H9 (cell line): Measurements from ENCODE around the gene LMF1. TPM values are rescaled to one million over a fixed set of nuclear protein-coding genes. Genes with fewer than 3 reads are reported as not detected.
"Not testable (repeated sequence)": the region's sequence is repeated elsewhere in the genome, so short reads cannot be mapped to it uniquely, and the experiment has no call there.

Experiments used
- DNase-seq: peaks from one replicate; pipeline ENCODE4 v3.0.0-alpha.2; 2017
- H2AFZ ChIP-seq: one replicate; pipeline ENCODE4 v1.6.1; 2013; ENCODE audit warnings: mild to moderate bottlenecking, low read length, control low read depth, moderate library complexity
- H2AK5ac ChIP-seq: 2 replicates; pipeline ENCODE4 v1.6.1; 2013; ENCODE audit warnings: low read length, control low read depth, mixed read lengths; ENCODE audit not compliant: insufficient read length
- H2BK120ac ChIP-seq: one replicate; pipeline ENCODE4 v1.6.1; 2013; ENCODE audit warnings: low read depth, mild to moderate bottlenecking, low read length, control low read depth, inconsistent platforms; ENCODE audit not compliant: poor library complexity, severe bottlenecking
- H2BK12ac ChIP-seq: 2 replicates; pipeline ENCODE4 v1.6.1; 2013; ENCODE audit warnings: low read length, control low read depth, mixed read lengths, low read depth; ENCODE audit not compliant: insufficient read length
- H2BK15ac ChIP-seq: 2 replicates; pipeline ENCODE4 v1.6.1; 2013; ENCODE audit warnings: low read depth, low read length, control low read depth
- H2BK20ac ChIP-seq: one replicate; pipeline ENCODE4 v1.6.1; 2013; ENCODE audit warnings: low read depth, mild to moderate bottlenecking, low read length, control low read depth, inconsistent platforms; ENCODE audit not compliant: poor library complexity, severe bottlenecking
- H2BK5ac ChIP-seq: 2 replicates; pipeline ENCODE4 v1.6.1; 2013; ENCODE audit warnings: low read length, control low read depth, mixed read lengths; ENCODE audit not compliant: insufficient read length
- H3K14ac ChIP-seq: 2 replicates; pipeline ENCODE4 v1.6.1; 2013; ENCODE audit warnings: low read length, control low read depth; ENCODE audit not compliant: insufficient read depth
- H3K18ac ChIP-seq: 2 replicates; pipeline ENCODE4 v1.6.1; 2013; ENCODE audit warnings: low read depth, mild to moderate bottlenecking, mixed read lengths, low read length, control low read depth; ENCODE audit not compliant: insufficient read length
- H3K23ac ChIP-seq: 2 replicates; pipeline ENCODE4 v1.6.1; 2013; ENCODE audit warnings: low read length, control low read depth, mixed read lengths, low read depth; ENCODE audit not compliant: insufficient read length
- H3K23me2 ChIP-seq: 2 replicates; pipeline ENCODE4 v1.6.1; 2013; ENCODE audit warnings: low read depth, mild to moderate bottlenecking, mixed read lengths, low read length, control low read depth; ENCODE audit not compliant: insufficient read length, poor library complexity, severe bottlenecking
- H3K27ac ChIP-seq: 2 replicates; pipeline ENCODE4 v1.5.1; 2013; ENCODE audit warnings: low read length, control low read depth, mixed read lengths, low read depth; ENCODE audit not compliant: insufficient read length
- H3K27me3 ChIP-seq: 2 replicates; pipeline ENCODE4 v1.6.1; 2013; ENCODE audit warnings: low read length, control low read depth, inconsistent platforms; ENCODE audit not compliant: insufficient read depth
- H3K4ac ChIP-seq: 2 replicates; pipeline ENCODE4 v1.6.1; 2013; ENCODE audit warnings: low read depth, mild to moderate bottlenecking, control low read depth, inconsistent platforms, low read length, moderate library complexity
- H3K4me1 ChIP-seq: 2 replicates; pipeline ENCODE4 v1.6.1; 2013; ENCODE audit warnings: low read length, control low read depth, inconsistent platforms; ENCODE audit not compliant: insufficient read depth
- H3K4me2 ChIP-seq: 2 replicates; pipeline ENCODE4 v1.6.1; 2013; ENCODE audit warnings: low read length, control low read depth, mixed read lengths; ENCODE audit not compliant: insufficient read length, insufficient read depth
- H3K56ac ChIP-seq: 2 replicates; pipeline ENCODE4 v1.6.1; 2013; ENCODE audit warnings: low read depth, mild to moderate bottlenecking, mixed read lengths, low read length, control low read depth; ENCODE audit not compliant: insufficient read length
- H3K79me1 ChIP-seq: 2 replicates; pipeline ENCODE4 v1.6.1; 2013; ENCODE audit warnings: low read depth, mild to moderate bottlenecking, moderate library complexity, low read length, control low read depth, inconsistent platforms; ENCODE audit not compliant: insufficient read depth, poor library complexity, severe bottlenecking
- H3K79me2 ChIP-seq: 2 replicates; pipeline ENCODE4 v1.6.1; 2013; ENCODE audit warnings: low read length, control low read depth, inconsistent platforms; ENCODE audit not compliant: insufficient read depth
- H3K9ac ChIP-seq: 2 replicates; pipeline ENCODE4 v1.6.1; 2013; ENCODE audit warnings: low read length, control low read depth, mixed read lengths; ENCODE audit not compliant: insufficient read length; ENCODE audit errors: extremely low read depth
- H3K9me3 ChIP-seq: one replicate; pipeline ENCODE4 v1.6.1; 2013; ENCODE audit warnings: low read depth, low read length, inconsistent platforms; ENCODE audit not compliant: control insufficient read depth
- H3T11ph ChIP-seq: one replicate; pipeline ENCODE4 v1.6.1; 2013; ENCODE audit warnings: mild to moderate bottlenecking, low read length, control low read depth, inconsistent platforms
- H4K20me1 ChIP-seq: one replicate; pipeline ENCODE4 v1.6.1; 2013; ENCODE audit not compliant: control insufficient read depth, insufficient read length, insufficient read depth
- H4K5ac ChIP-seq: 2 replicates; pipeline ENCODE4 v1.6.1; 2013; ENCODE audit warnings: low read depth, mild to moderate bottlenecking, mixed read lengths, low read length, control low read depth; ENCODE audit not compliant: insufficient read length
- H4K8ac ChIP-seq: replicated peaks from 2 replicates; pipeline ENCODE4 v1.6.1; 2013; ENCODE audit warnings: low read length, control low read depth, mixed read lengths, low read depth; ENCODE audit not compliant: insufficient read length
- H4K91ac ChIP-seq: 2 replicates; pipeline ENCODE4 v1.6.1; 2013; ENCODE audit warnings: low read depth, mild to moderate bottlenecking, moderate library complexity, mixed read lengths, low read length, control low read depth; ENCODE audit not compliant: insufficient read length
- H3K27ac Mint-ChIP-seq, 3 experiments: 2 replicates in 2 of 3; 3 replicates in 1 of 3; pipeline ENCODE4 v1.8.0; 2020 to 2021; ENCODE audit warnings: mixed read lengths in 3 of 3, mild to moderate bottlenecking in 1 of 3, moderate library complexity in 1 of 3
- H3K27me3 Mint-ChIP-seq: 2 replicates; pipeline ENCODE4 v1.8.0; 2021; ENCODE audit warnings: low read depth, mild to moderate bottlenecking, moderate library complexity, mixed read lengths
- H3K36me3 Mint-ChIP-seq, 3 experiments: 2 replicates in 2 of 3; 3 replicates in 1 of 3; pipeline ENCODE4 v1.8.0; 2020 to 2021; ENCODE audit warnings: low read depth in 3 of 3, mixed read lengths in 3 of 3; ENCODE audit not compliant: insufficient read depth in 1 of 3
- H3K4me1 Mint-ChIP-seq, 2 experiments: 2 replicates each; pipeline ENCODE4 v1.8.0; 2020; ENCODE audit warnings: mixed read lengths in 2 of 2
- H3K4me3 Mint-ChIP-seq, 2 experiments: 2 replicates in 1 of 2; 3 replicates in 1 of 2; pipeline ENCODE4 v1.8.0; 2020 to 2021; ENCODE audit warnings: mild to moderate bottlenecking in 2 of 2, mixed read lengths in 2 of 2, moderate library complexity in 1 of 2
- H3K9me3 Mint-ChIP-seq, 2 experiments: 2 replicates in 1 of 2; 3 replicates in 1 of 2; pipeline ENCODE4 v1.8.0; 2020; ENCODE audit warnings: mild to moderate bottlenecking in 2 of 2, mixed read lengths in 2 of 2, moderate library complexity in 1 of 2
- CTCF ChIP-seq: fragments of 200-600 bp; sonication (generic); conservative IDR thresholded peaks from 3 replicates; pipeline ENCODE4 v1.8.0; 2021; ENCODE audit warnings: antibody characterized with exemption, mild to moderate bottlenecking
- WGBS: extraction: QIAGEN DNeasy Blood & Tissue Kit; methylation state at CpG from one replicate; pipeline ENCODE4 v1.1.7; 2013; ENCODE audit warnings: missing lambda C conversion rate, low lambda C conversion rate, mixed read lengths; ENCODE audit not compliant: insufficient read length; ENCODE audit errors: extremely low coverage; 5-methylcytosine and 5-hydroxymethylcytosine counted together
- total RNA-seq: library from RNA; stranded (reverse); gene quantifications from 2 replicates; pipeline ENCODE4 v1.2.1, GENCODE V29; 2021

LMF1 gene
- total RNA-seq, 1 experiment from 2014 or later, result 7.1 TPM

- DNase-seq, result no peak
- Histone ChIP-seq H3K18ac (no peak overlapping the region), H3K23me2 (peaks cover 8% of the 10 kb centered on the region), H3K27ac (no peak overlapping the region), H3K9ac (no peak overlapping the region), H4K20me1 (no peaks in the 10 kb centered on the region), H4K91ac (no peak overlapping the region), H2AFZ (no peak overlapping the region), H2BK15ac (no peak overlapping the region), H3K23ac (no peak overlapping the region), H4K8ac (no peak overlapping the region), H3K4me1 (no peaks in the 10 kb centered on the region), H2BK12ac (no peak overlapping the region), H3K27me3 (no peaks in the 10 kb centered on the region), H2AK5ac (no peak overlapping the region), H3K79me1 (no peaks in the 10 kb centered on the region), H3K9me3 (no peaks in the 10 kb centered on the region), H3K14ac (no peak overlapping the region), H3K4me2 (no peak overlapping the region), H2BK5ac (no peak overlapping the region), H3K4ac (no peak overlapping the region), H2BK120ac (no peak overlapping the region), H4K5ac (no peak overlapping the region), H3K79me2 (no peaks in the 10 kb centered on the region), H3K56ac (no peak overlapping the region), H3T11ph (no peak overlapping the region), H2BK20ac (no peak overlapping the region)
- Mint-ChIP-seq H3K27me3 (peaks cover 6% of the 10 kb centered on the region), H3K36me3 (no peaks in the 10 kb centered on the region), H3K4me1 (peaks cover 0 to 5% of the 10 kb centered on the region in 2 experiments; a peak in 1 of 4 replicates), H3K4me3 (no peak overlapping the region), H3K9me3 (no peaks in the 10 kb centered on the region), H3K27ac (no peak overlapping the region)
- no CpG with 5 or more reads among the region's 3 CpGs for WGBS
- no peak for TF ChIP-seq CTCF
These were observed 87.4 kb downstream of the LMF1 start for GRCh38 chr16:883340-883739.

DNA sequence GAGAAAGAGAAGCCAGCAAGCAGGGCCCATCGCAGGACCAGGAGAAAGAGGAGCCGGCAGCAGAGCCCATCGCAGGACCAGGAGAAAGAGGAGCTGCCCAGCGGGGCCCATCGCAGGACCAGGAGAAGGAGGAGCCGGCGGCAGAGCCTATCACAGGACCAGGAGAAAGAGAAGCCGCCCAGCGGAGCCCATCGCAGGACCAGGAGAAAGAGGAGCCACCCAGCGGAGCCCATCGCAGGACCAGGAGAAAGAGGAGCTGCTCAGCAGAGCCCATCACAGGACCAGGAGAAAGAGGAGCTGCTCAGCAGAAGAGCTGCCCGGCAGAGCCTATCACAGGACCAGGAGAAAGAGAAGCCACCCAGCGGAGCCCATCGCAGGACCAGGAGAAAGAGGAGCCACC is 88.1 kb downstream of the LMF1 start:
- H3K4me1 ChIP-seq, H3K27ac ChIP-seq, H3K79me2 ChIP-seq, H3K79me1 ChIP-seq, H2AK5ac ChIP-seq, H3K9ac ChIP-seq, H3K36me3 Mint-ChIP-seq, H3K56ac ChIP-seq, H3K4ac ChIP-seq, H3T11ph ChIP-seq, H3K27me3 ChIP-seq, H2AFZ ChIP-seq, H2BK5ac ChIP-seq, H2BK12ac ChIP-seq, H3K18ac ChIP-seq, H3K4me3 Mint-ChIP-seq, H4K5ac ChIP-seq, H4K8ac ChIP-seq, H2BK20ac ChIP-seq, H3K9me3 Mint-ChIP-seq, H3K4me1 Mint-ChIP-seq, H4K20me1 ChIP-seq, H2BK15ac ChIP-seq, H3K27me3 Mint-ChIP-seq, H3K4me2 ChIP-seq, DNase-seq, H3K27ac Mint-ChIP-seq, H3K9me3 ChIP-seq, H4K91ac ChIP-seq, H2BK120ac ChIP-seq, H3K23ac ChIP-seq, H3K23me2 ChIP-seq, H3K14ac ChIP-seq: not testable (repeated sequence)
- WGBS, result no CpG with 5 or more reads among the region's 15 CpGs
